HFFc6 (cell line): Measurements from ENCODE around the gene THSD4. TPM values are rescaled to one million over a fixed set of nuclear protein-coding genes. Genes with fewer than 3 reads are reported as not detected.

ENCODE experiments used
- DNase-seq: peaks from one replicate; pipeline ENCODE4 v3.0.0-alpha.2; 2018
- H3K27ac Mint-ChIP-seq: 2 replicates; pipeline ENCODE4 v1.8.0; 2020; ENCODE audit warnings: mild to moderate bottlenecking, mixed read lengths
- H3K27me3 Mint-ChIP-seq: 2 replicates; pipeline ENCODE4 v1.8.0; 2021; ENCODE audit warnings: mild to moderate bottlenecking, moderate library complexity, mixed read lengths; ENCODE audit not compliant: insufficient read depth
- H3K36me3 Mint-ChIP-seq: 2 replicates; pipeline ENCODE4 v1.8.0; 2021; ENCODE audit warnings: low read depth, mixed read lengths
- H3K4me1 Mint-ChIP-seq: 2 replicates; pipeline ENCODE4 v1.8.0; 2020; ENCODE audit warnings: low read depth, mixed read lengths
- H3K4me3 Mint-ChIP-seq: 2 replicates; pipeline ENCODE4 v1.8.0; 2020; ENCODE audit warnings: mild to moderate bottlenecking, moderate library complexity, mixed read lengths
- H3K9me3 Mint-ChIP-seq: 2 replicates; pipeline ENCODE4 v1.8.0; 2020; ENCODE audit warnings: mild to moderate bottlenecking, mixed read lengths
- CTCF ChIP-seq: fragments of 200-600 bp; sonication (generic); IDR thresholded peaks from 2 replicates; pipeline ENCODE4 v1.5.0; 2021; ENCODE audit warnings: antibody characterized with exemption, mild to moderate bottlenecking
- total RNA-seq, 6 experiments: library from RNA; stranded (reverse); fragmentation: NEBNext Ultra II Directional; extraction: Animal tissue kit (Norgen Biotek cat#: 25700); gene quantifications; 2 replicates in 1 of 6; 3 replicates in 5 of 6; pipeline ENCODE4 v1.2.3, GENCODE V29; 2021

THSD4 gene
- total RNA-seq, 6 experiments from 2014 or later = 32.7 to 39.1 (median 36.4) TPM

GRCh38 chr15:71826196-71826595 is 710.9 kb downstream of the THSD4 start:
- H3K4me3 Mint-ChIP-seq = no peak overlapping the region
- no peak for DNase-seq
- H3K4me1 Mint-ChIP-seq = no peaks in the 10 kb centered on the region
- peaks cover 86% of the 10 kb centered on the region for H3K36me3 Mint-ChIP-seq
- no peak for TF ChIP-seq CTCF
- H3K27me3 Mint-ChIP-seq = no peaks in the 10 kb centered on the region; the same call in 1 of the 2 replicates
- H3K27ac Mint-ChIP-seq = no peak overlapping the region
- peaks cover 26% of the 10 kb centered on the region for H3K9me3 Mint-ChIP-seq

- H3K36me3 Mint-ChIP-seq = peaks cover 43% of the 10 kb centered on the region
- no peak for TF ChIP-seq CTCF
- H3K4me3 Mint-ChIP-seq = no peak overlapping the region
- no peak for DNase-seq
- no peaks in the 10 kb centered on the region for H3K27me3 Mint-ChIP-seq
- no peaks in the 10 kb centered on the region for H3K9me3 Mint-ChIP-seq
- H3K4me1 Mint-ChIP-seq = peaks cover 8% of the 10 kb centered on the region
- H3K27ac Mint-ChIP-seq = no peak overlapping the region
Observed at GRCh38 chr15:71830981-71831380, 715.7 kb downstream of the THSD4 start.

Other genes starting within 250 kb of the THSD4 start
- gene THAP10, start 223.0 kb upstream of the THSD4 start, total RNA-seq = 1 to 10 TPM; 4.2 to 5.8 (median 5.1) TPM
- gene LRRC49, start 222.6 kb upstream of the THSD4 start, total RNA-seq = 10 to 100 TPM in 3 of 6 experiments, 1 to 10 TPM in 3; 6.2 to 13.4 (median 10.2) TPM